GM13977 (cell line): ENCODE data around the gene CAMK1G.

Experiments
- DNase-seq: peaks from one replicate; pipeline ENCODE4 v3.0.0; 2012; ENCODE audit warnings: low spot score
- CTCF ChIP-seq: IDR thresholded peaks from 2 replicates; pipeline ENCODE4 v1.5.1; 2012; ENCODE audit warnings: mild to moderate bottlenecking, control low read depth; ENCODE audit not compliant: insufficient read depth; ENCODE audit errors: extremely low read depth, missing control alignments
- in situ Hi-C: fragments of 300-500 bp; cut with MboI; formaldehyde crosslinking; loops from one replicate; pipeline ENCODE4 v1.12.0; 2022; ENCODE audit warnings: low sequenced_read_pairs, low pct_unique_long_range_greater_than_20kb, mixed read lengths, inconsistent platforms; ENCODE audit not compliant: unreplicated experiment

The CAMK1G gene

DNA sequence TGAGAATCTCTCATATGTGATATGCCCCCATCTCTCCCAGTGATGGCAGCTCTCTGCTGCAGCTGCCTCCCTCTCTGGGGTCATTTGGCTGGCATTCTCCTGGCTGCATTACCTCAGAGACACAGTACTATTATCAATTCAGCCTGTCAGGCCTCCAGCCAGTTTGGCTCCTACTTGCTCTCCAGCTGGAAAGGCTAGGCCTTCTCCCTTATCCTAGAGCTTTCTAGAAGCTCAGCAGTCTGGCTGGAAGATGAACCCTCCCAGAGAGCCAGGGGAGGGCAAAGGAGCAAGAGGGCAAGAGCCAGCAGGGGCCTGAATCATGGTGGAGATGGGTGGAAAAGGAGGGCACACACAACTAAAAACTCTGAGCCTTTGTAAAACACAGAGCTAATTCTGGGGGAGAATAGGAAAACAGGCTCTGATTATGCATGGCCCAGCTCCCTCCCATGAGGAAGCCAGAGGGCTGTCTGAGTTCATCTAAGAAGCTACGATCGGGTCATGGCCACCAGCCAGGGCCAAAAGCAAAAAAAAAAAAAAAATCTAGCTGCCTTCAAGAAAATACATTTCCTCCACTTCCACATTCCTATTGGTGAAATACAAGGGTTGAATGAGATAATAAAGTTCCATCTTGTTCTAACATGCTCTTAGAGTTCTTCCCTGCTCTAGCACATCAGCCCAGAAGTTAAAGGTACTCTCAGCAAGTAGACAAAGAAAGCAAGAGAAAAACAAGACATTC lies 59.9 kb downstream of the CAMK1G start:
- in situ Hi-C loops, result no loop called here
- TF ChIP-seq CTCF, result no peak
- no peak for DNase-seq

DNA sequence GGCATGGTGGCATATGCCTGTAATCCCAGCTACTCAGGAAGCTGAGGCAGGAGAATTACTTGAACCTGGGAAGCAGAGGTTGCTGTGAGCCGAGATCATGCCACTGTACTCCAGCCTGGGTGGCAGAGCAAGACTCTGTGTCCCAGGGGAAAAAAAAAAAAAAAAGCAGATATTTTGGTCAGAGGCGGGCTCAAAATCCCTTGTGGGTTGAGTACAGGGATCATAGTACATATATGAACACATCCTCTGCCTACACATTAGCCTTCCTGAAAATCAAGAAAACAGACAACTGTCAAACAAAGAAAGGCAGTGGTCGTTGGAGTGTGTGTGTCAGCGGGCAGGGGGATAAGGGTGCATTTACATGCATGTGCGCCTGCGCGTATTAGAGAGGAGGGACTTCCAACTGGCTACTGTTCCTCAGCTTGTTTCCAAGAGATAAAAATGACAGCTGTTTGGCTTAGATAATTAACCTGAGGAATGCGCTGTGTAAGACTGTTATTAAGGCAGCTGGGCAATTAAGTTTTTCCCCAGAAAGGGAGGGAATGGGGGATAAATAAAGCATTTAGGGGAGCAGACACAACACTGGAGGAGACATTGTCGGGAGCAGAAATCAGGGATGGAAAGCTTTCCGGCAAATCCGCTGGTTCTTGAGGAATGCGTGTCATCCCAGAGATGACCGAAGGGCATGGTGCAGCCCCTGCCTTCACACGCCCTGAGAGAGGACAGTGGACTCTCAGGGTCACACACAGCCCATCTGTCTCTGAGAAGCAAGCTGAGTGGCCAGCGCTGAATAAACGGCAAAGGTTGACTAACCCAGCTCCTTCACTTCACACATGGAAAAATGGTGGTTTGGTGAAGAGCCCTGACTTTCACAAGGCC lies 62.3 kb downstream of the CAMK1G start:
- in situ Hi-C loops, result no loop called here
- DNase-seq, result no peak
- TF ChIP-seq CTCF, result no peak

- DNase-seq, result no peak
- in situ Hi-C loops, result no loop called here
- TF ChIP-seq CTCF, result peak; percentile 4
These were observed 63.0 kb downstream of the CAMK1G start for GRCh38 chr1:209646558-209646957.

- in situ Hi-C loops, result no loop called here
- no peak for DNase-seq
These were observed 63.6 kb downstream of the CAMK1G start for GRCh38 chr1:209647156-209647555.

DNA sequence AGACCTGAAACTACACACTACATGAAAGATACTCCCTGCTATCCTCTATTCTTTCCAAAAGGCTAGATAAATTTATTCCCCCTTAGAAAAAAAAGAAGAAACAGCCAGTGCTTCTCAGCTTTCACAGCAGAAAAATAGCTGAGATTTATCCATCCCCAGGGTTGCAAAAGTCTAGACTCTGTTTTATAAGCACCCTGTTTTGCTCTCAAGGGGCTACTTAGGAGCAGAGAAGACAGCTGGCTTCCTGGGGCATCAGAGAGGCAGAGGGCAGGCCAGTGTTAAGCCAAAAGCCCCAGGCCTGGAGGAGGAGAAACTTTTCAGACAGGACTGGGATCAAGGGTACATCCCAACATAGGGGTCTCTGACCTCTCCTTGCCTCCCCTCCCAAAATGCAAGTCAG lies 64.8 kb downstream of the CAMK1G start:
- in situ Hi-C loops, result no loop called here
- no peak for DNase-seq
- TF ChIP-seq CTCF, result no peak

More at GRCh38 chr1:209647156-209647555, 63.6 kb downstream of the CAMK1G start:
- no peak for TF ChIP-seq CTCF

DNA sequence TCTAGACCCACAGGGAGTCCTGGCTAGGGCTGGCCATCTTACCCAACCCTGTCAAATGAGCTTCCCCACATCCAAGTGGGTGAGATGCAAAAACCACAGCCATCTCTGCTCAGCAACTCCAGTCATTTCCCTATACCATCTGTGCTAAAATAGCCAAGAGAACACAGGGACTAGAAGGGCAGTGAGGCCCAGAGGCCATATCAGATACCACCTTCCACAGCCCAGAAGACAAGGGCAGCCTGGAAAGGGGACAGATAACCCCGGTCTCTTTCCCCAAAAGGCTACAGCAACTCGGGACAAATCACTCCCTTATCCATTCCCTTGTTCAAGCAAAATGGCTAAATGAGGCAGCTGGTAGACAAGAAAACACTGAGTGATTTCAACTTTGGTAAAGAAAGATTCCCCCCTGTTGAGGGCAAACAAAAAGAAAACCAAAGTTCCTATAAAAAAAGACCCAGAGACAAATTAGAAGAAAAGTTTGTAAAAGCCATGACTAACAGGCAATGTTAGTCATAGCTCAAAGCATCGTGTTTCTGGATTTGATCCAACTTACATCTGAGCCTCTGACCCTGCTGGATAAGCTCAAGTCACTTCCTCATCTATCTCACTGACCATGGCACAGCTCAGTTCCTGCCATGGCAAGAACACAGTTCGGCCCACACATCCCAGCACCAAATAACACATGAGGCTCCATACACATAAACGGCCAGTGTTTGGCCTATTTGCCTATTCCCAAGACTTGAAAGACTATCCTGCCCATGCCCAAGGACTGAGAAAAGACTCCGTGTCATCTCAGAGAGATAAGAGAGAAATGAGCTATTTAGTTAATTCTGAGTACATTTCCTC lies 65.6 kb downstream of the CAMK1G start:
- in situ Hi-C loops, result no loop called here
- no peak for DNase-seq
- TF ChIP-seq CTCF, result no peak
